Type B pancreatic cell (in vitro differentiated cells): Measurements from ENCODE around the gene CHORDC1. TPM values are rescaled to one million over a fixed set of nuclear protein-coding genes. Genes with fewer than 3 reads are reported as not detected.

Experiments used
- DNase-seq: peaks from one replicate; pipeline ENCODE4 v3.0.0; 2021; ENCODE audit warnings: mixed read lengths; ENCODE audit not compliant: unreplicated experiment; ENCODE audit errors: extremely low spot score
- H3K27ac Mint-ChIP-seq: 2 replicates; pipeline ENCODE4 v1.8.0; 2021; ENCODE audit warnings: mild to moderate bottlenecking, mixed read lengths
- H3K27me3 Mint-ChIP-seq: 2 replicates; pipeline ENCODE4 v1.8.0; 2021; ENCODE audit warnings: mixed read lengths
- H3K36me3 Mint-ChIP-seq: 2 replicates; pipeline ENCODE4 v1.8.0; 2021; ENCODE audit warnings: mixed read lengths
- H3K4me1 Mint-ChIP-seq: one replicate; pipeline ENCODE4 v1.8.0; 2021; ENCODE audit warnings: mixed read lengths; ENCODE audit not compliant: unreplicated experiment
- H3K4me3 Mint-ChIP-seq: 2 replicates; pipeline ENCODE4 v1.8.0; 2021; ENCODE audit warnings: mild to moderate bottlenecking, mixed read lengths
- H3K9me3 Mint-ChIP-seq: 2 replicates; pipeline ENCODE4 v1.8.0; 2021; ENCODE audit warnings: mixed read lengths
- total RNA-seq: library from RNA; stranded (reverse); gene quantifications from 2 replicates; pipeline ENCODE4 v1.2.1, GENCODE V29; 2021; ENCODE audit warnings: low replicate concordance
- TF ChIP-seq, protein P1 (sequence below): fragments of 200-600 bp; sonication (generic); conservative IDR thresholded peaks from 2 replicates; pipeline ENCODE4 v1.5.0; 2021; ENCODE audit warnings: antibody characterized with exemption, mild to moderate bottlenecking

The CHORDC1 gene
- total RNA-seq, 1 donor from 2014 or later = 63.7 TPM

DNA sequence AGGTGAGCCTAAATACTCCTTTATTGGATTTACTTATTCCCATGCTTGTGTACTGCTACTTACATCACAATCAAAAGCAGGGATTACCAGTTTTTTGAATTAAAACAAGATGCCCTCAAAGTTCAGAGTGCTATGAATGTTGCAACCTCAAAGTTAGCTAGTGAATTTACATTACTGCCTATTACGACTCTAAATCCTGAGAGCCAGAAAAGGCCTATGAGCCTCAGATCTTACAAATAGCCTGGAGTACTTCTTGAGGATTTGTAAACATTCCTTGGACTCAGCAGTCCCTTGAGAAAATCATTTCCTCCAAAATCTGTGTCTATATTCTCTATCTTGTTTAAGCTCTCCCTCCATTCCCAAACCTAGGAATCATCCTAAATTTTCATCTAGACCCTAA is 25.5 kb downstream of the CHORDC1 start:
- no peak for DNase-seq
- Mint-ChIP-seq H3K4me1 (no peaks in the 10 kb centered on the region), H3K27me3 (no peaks in the 10 kb centered on the region), H3K9me3 (no peaks in the 10 kb centered on the region), H3K4me3 (no peak overlapping the region), H3K27ac (no peak overlapping the region), H3K36me3 (peaks cover 17% of the 10 kb centered on the region)
- TF ChIP-seq, protein P1, sequence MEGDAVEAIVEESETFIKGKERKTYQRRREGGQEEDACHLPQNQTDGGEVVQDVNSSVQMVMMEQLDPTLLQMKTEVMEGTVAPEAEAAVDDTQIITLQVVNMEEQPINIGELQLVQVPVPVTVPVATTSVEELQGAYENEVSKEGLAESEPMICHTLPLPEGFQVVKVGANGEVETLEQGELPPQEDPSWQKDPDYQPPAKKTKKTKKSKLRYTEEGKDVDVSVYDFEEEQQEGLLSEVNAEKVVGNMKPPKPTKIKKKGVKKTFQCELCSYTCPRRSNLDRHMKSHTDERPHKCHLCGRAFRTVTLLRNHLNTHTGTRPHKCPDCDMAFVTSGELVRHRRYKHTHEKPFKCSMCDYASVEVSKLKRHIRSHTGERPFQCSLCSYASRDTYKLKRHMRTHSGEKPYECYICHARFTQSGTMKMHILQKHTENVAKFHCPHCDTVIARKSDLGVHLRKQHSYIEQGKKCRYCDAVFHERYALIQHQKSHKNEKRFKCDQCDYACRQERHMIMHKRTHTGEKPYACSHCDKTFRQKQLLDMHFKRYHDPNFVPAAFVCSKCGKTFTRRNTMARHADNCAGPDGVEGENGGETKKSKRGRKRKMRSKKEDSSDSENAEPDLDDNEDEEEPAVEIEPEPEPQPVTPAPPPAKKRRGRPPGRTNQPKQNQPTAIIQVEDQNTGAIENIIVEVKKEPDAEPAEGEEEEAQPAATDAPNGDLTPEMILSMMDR = no peak

DNA sequence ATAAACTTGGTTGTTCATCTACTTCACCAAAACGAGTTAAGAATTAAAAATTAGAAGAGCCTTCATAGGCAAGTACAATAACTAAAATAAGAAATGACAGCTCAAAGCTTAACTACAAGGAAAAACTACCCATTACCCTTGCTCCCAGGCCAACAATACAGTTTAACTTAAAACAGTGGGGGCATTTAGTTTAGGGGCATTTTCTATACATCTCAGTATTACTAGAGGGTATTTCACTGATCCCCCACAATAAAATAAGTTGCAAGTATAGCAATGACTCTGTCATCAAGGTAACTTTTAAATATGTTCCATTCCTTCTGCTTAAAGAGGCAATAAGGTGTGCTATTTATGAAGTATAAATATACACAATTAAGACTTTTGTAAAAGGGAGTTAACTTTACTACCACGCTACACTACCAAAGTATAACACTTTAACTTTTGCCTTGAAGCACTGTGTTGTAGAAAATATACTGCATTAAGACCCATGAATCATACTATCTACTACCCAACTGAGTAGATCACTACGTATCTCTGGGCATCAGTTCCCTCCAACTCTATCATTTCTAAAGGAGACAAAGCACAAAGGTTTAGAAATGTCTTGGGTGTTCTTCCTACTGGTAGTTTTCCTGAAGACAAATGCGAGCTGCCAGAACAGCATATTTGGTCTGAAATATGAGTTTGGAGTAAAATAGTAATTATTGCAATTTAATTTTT is 29.8 kb downstream of the CHORDC1 start:
- H3K4me3 Mint-ChIP-seq = no peak overlapping the region
- TF ChIP-seq, protein P1 = no peak
- H3K27me3 Mint-ChIP-seq = no peaks in the 10 kb centered on the region
- peaks cover 11% of the 10 kb centered on the region for H3K36me3 Mint-ChIP-seq
- no peak for DNase-seq
- H3K4me1 Mint-ChIP-seq = no peaks in the 10 kb centered on the region
- no peaks in the 10 kb centered on the region for H3K9me3 Mint-ChIP-seq
- H3K27ac Mint-ChIP-seq = no peak overlapping the region

DNA sequence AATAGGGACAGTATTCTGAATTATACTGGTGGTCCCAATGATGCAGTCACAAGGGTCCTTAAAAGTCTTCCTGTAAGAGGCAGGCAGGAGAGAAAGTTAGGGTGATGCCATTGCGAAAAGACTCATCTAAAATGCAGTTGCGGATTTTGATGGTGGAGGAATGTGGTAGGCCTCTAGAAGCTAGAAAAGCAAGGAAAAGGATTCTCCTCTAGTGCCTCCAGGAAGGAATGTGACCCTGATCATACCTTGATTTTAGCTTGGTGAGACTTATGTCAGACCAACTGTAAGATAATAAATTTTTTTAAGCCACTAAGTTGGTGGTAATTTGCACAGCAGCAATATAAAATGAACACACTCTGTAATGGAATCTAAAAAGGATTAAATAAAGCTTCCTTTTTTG is 33.8 kb downstream of the CHORDC1 start:
- Mint-ChIP-seq H3K4me1 (no peaks in the 10 kb centered on the region), H3K4me3 (no peak overlapping the region), H3K9me3 (no peaks in the 10 kb centered on the region), H3K36me3 (peaks cover 13% of the 10 kb centered on the region), H3K27ac (no peak overlapping the region), H3K27me3 (no peaks in the 10 kb centered on the region)
- no peak for DNase-seq
- TF ChIP-seq, protein P1 = no peak

DNA sequence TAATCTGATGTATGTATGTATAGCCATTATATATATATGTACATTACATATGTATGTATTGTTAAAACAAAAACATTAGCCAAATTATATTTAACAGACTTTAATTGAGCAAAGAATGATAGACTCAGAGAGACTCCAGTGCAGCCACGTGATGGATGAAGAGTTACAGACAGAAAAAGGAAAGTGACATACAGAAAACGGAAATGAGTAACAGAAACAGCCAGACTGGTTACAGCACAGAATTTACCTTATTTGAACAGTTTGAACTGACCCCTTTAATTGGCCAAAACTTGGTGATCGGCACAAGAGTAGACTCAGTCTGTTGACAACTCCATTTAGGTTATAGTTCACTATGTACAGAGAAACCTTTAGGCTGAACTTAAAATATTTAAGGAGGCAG is 35.0 kb downstream of the CHORDC1 start:
- Mint-ChIP-seq H3K36me3 (peaks cover 13% of the 10 kb centered on the region), H3K4me3 (no peak overlapping the region), H3K27me3 (no peaks in the 10 kb centered on the region), H3K9me3 (no peaks in the 10 kb centered on the region), H3K27ac (no peak overlapping the region), H3K4me1 (no peaks in the 10 kb centered on the region)
- no peak for DNase-seq
- TF ChIP-seq, protein P1 = no peak

DNA sequence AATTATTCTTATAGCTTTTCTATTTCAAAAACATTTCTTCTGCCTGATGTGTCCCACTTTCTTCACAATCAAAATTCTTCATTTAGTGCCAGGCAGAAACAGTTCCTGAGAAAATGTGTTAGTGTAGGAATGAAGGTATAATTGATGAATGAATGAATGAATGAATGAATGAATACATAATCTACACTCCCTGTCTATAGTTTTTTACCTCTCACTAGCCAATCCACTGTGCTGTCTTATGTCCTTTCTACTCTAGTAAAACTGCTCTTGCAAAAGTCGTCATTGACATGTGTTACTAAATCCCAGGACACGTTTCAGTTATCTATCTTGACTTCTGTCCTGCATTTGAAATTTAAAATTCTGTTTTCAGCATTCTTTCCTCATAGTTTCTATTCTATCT is 42.9 kb downstream of the CHORDC1 start:
- peaks cover 5% of the 10 kb centered on the region for H3K9me3 Mint-ChIP-seq

More for the DNA sequence above, 42.9 kb downstream of the CHORDC1 start:
- Mint-ChIP-seq H3K36me3 (no peaks in the 10 kb centered on the region), H3K27me3 (no peaks in the 10 kb centered on the region), H3K27ac (no peak overlapping the region), H3K4me1 (no peaks in the 10 kb centered on the region), H3K4me3 (no peak overlapping the region)
- no peak for DNase-seq
- TF ChIP-seq, protein P1 = no peak
